ENCODE results near the gene PRAMEF10.
"Not testable (repeated sequence)": the region's sequence is repeated elsewhere in the genome, so short reads cannot be mapped to it uniquely, and the experiment has no call there.

Gene PRAMEF10

GRCh38 chr1:12878453-12878852, 19.6 kb downstream of the PRAMEF10 start:
- H2BK15ac ChIP-seq (ENCODE audit: low read depth, poor library complexity, severe bottlenecking); H3K18ac ChIP-seq (ENCODE audit: low read depth in 1 of 2, low read length in 2 of 2); H3K27ac ChIP-seq (ENCODE audit: low read length, poor library complexity, severe bottlenecking); H3K4me3 ChIP-seq (ENCODE audit: insufficient read depth in 1 of 2, low read depth in 1 of 2, low read length in 2 of 2); H3K4ac ChIP-seq (ENCODE audit: low read depth in 1 of 2, low read length in 2 of 2); H2BK120ac ChIP-seq (ENCODE audit: low read depth, low read length); H3K27me3 ChIP-seq (ENCODE audit: control insufficient read depth in 1 of 2, insufficient read depth in 1 of 2, low read length in 2 of 2); H3K4me1 ChIP-seq (ENCODE audit: control insufficient read depth, insufficient read depth, low read depth, low read length); H2BK5ac ChIP-seq (ENCODE audit: low read depth, low read length, poor library complexity, severe bottlenecking); DNase-seq; H3K14ac ChIP-seq (ENCODE audit: low read length in 2 of 2); H2BK12ac ChIP-seq (ENCODE audit: low read length in 2 of 2); H3K4me2 ChIP-seq (ENCODE audit: low read length, poor library complexity, severe bottlenecking); H3K9ac ChIP-seq (ENCODE audit: low read length); H2AFZ ChIP-seq (ENCODE audit: low read depth, low read length); H4K91ac ChIP-seq (ENCODE audit: low read length); H3K36me3 ChIP-seq (ENCODE audit: control insufficient read depth in 1 of 2, insufficient read depth in 2 of 2, low read depth in 1 of 2, low read length in 2 of 2); H3K79me1 ChIP-seq (replicated peaks; ENCODE audit: low read length, poor library complexity, severe bottlenecking); H3K9me3 ChIP-seq (ENCODE audit: control insufficient read depth, low read length); H3K23ac ChIP-seq (ENCODE audit: low read length in 2 of 2); H2AK5ac ChIP-seq (ENCODE audit: low read length, severe bottlenecking); H4K8ac ChIP-seq (ENCODE audit: low read length): not testable (repeated sequence)
- no CpG with 5 or more reads among the region's 4 CpGs for WGBS

GRCh38 chr1:12863131-12863880, 34.8 kb downstream of the PRAMEF10 start:
- H2AFZ ChIP-seq (ENCODE audit: low read depth, low read length); H3K18ac ChIP-seq (ENCODE audit: low read depth in 1 of 2, low read length in 2 of 2); H3K79me1 ChIP-seq (replicated peaks; ENCODE audit: low read length, poor library complexity, severe bottlenecking); H4K8ac ChIP-seq (ENCODE audit: low read length); H3K4me3 ChIP-seq (ENCODE audit: insufficient read depth in 1 of 2, low read depth in 1 of 2, low read length in 2 of 2); H2BK5ac ChIP-seq (ENCODE audit: low read depth, low read length, poor library complexity, severe bottlenecking); H3K23ac ChIP-seq (ENCODE audit: low read length in 2 of 2); H2BK120ac ChIP-seq (ENCODE audit: low read depth, low read length); H2AK5ac ChIP-seq (ENCODE audit: low read length, severe bottlenecking); H3K36me3 ChIP-seq (ENCODE audit: control insufficient read depth in 1 of 2, insufficient read depth in 2 of 2, low read depth in 1 of 2, low read length in 2 of 2); H3K14ac ChIP-seq (ENCODE audit: low read length in 2 of 2); H2BK12ac ChIP-seq (ENCODE audit: low read length in 2 of 2); H4K91ac ChIP-seq (ENCODE audit: low read length); H3K9ac ChIP-seq (ENCODE audit: low read length); H3K4me2 ChIP-seq (ENCODE audit: low read length, poor library complexity, severe bottlenecking); H3K27me3 ChIP-seq (ENCODE audit: control insufficient read depth in 1 of 2, insufficient read depth in 1 of 2, low read length in 2 of 2); H3K4me1 ChIP-seq (ENCODE audit: control insufficient read depth, insufficient read depth, low read depth, low read length); DNase-seq; H3K27ac ChIP-seq (ENCODE audit: low read length, poor library complexity, severe bottlenecking); H2BK15ac ChIP-seq (ENCODE audit: low read depth, poor library complexity, severe bottlenecking); H3K9me3 ChIP-seq (ENCODE audit: control insufficient read depth, low read length); H3K4ac ChIP-seq (ENCODE audit: low read depth in 1 of 2, low read length in 2 of 2): not testable (repeated sequence)
- 62% methylated on average over 1 of the region's 7 CpGs for WGBS

GRCh38 chr1:12856786-12857185, 41.3 kb downstream of the PRAMEF10 start, which contains the start of gene PRAMEF2:
PRAMEF2 (plus strand) TSS chr1:12857086; CDS start chr1:12859010, 1,924 bp downstream.
- H2BK15ac ChIP-seq (ENCODE audit: low read depth, poor library complexity, severe bottlenecking); H3K14ac ChIP-seq (ENCODE audit: low read length in 2 of 2); H3K27ac ChIP-seq (ENCODE audit: low read length, poor library complexity, severe bottlenecking); H3K79me1 ChIP-seq (replicated peaks; ENCODE audit: low read length, poor library complexity, severe bottlenecking); H3K4me3 ChIP-seq (ENCODE audit: insufficient read depth in 1 of 2, low read depth in 1 of 2, low read length in 2 of 2); H2AK5ac ChIP-seq (ENCODE audit: low read length, severe bottlenecking); H3K18ac ChIP-seq (ENCODE audit: low read depth in 1 of 2, low read length in 2 of 2); H2AFZ ChIP-seq (ENCODE audit: low read depth, low read length); H3K9me3 ChIP-seq (ENCODE audit: control insufficient read depth, low read length); H4K91ac ChIP-seq (ENCODE audit: low read length); DNase-seq; H4K8ac ChIP-seq (ENCODE audit: low read length); H2BK12ac ChIP-seq (ENCODE audit: low read length in 2 of 2); H2BK120ac ChIP-seq (ENCODE audit: low read depth, low read length); H3K23ac ChIP-seq (ENCODE audit: low read length in 2 of 2); H3K36me3 ChIP-seq (ENCODE audit: control insufficient read depth in 1 of 2, insufficient read depth in 2 of 2, low read depth in 1 of 2, low read length in 2 of 2); H3K9ac ChIP-seq (ENCODE audit: low read length); H2BK5ac ChIP-seq (ENCODE audit: low read depth, low read length, poor library complexity, severe bottlenecking); H3K4ac ChIP-seq (ENCODE audit: low read depth in 1 of 2, low read length in 2 of 2); H3K4me1 ChIP-seq (ENCODE audit: control insufficient read depth, insufficient read depth, low read depth, low read length); H3K4me2 ChIP-seq (ENCODE audit: low read length, poor library complexity, severe bottlenecking); H3K27me3 ChIP-seq (ENCODE audit: control insufficient read depth in 1 of 2, insufficient read depth in 1 of 2, low read length in 2 of 2): not testable (repeated sequence)
- no CpG with 5 or more reads among the region's 2 CpGs for WGBS

GRCh38 chr1:12851779-12852178, 46.3 kb downstream of the PRAMEF10 start:
- Histone ChIP-seq H3K4me1 (ENCODE audit: control insufficient read depth, insufficient read depth, low read depth, low read length) (no peaks in the 10 kb centered on the region), H2BK5ac (ENCODE audit: low read depth, low read length, poor library complexity, severe bottlenecking) (no peak overlapping the region), H2AFZ (ENCODE audit: low read depth, low read length) (no peak overlapping the region), H3K36me3 (ENCODE audit: control insufficient read depth in 1 of 2, insufficient read depth in 2 of 2, low read depth in 1 of 2, low read length in 2 of 2) (no peaks in the 10 kb centered on the region), H4K91ac (ENCODE audit: low read length) (no peak overlapping the region), H2BK15ac (ENCODE audit: low read depth, poor library complexity, severe bottlenecking) (no peak overlapping the region), H3K4ac (ENCODE audit: low read depth in 1 of 2, low read length in 2 of 2) (no peak overlapping the region), H3K27ac (ENCODE audit: low read length, poor library complexity, severe bottlenecking) (no peak overlapping the region), H2BK120ac (ENCODE audit: low read depth, low read length) (no peak overlapping the region), H4K8ac (ENCODE audit: low read length) (no peak overlapping the region), H3K4me3 (ENCODE audit: insufficient read depth in 1 of 2, low read depth in 1 of 2, low read length in 2 of 2) (no peak overlapping the region), H2BK12ac (ENCODE audit: low read length in 2 of 2) (no peak overlapping the region), H3K27me3 (ENCODE audit: control insufficient read depth in 1 of 2, insufficient read depth in 1 of 2, low read length in 2 of 2) (no peaks in the 10 kb centered on the region), H3K14ac (ENCODE audit: low read length in 2 of 2) (no peak overlapping the region), H3K18ac (ENCODE audit: low read depth in 1 of 2, low read length in 2 of 2) (no peak overlapping the region), H2AK5ac (ENCODE audit: low read length, severe bottlenecking) (no peak overlapping the region), H3K23ac (ENCODE audit: low read length in 2 of 2) (no peak overlapping the region), H3K4me2 (ENCODE audit: low read length, poor library complexity, severe bottlenecking) (no peak overlapping the region), H3K9me3 (ENCODE audit: control insufficient read depth, low read length) (no peaks in the 10 kb centered on the region), H3K79me1 (replicated peaks; ENCODE audit: low read length, poor library complexity, severe bottlenecking) (no peaks in the 10 kb centered on the region), H3K9ac (ENCODE audit: low read length) (peak overlapping the region; percentile 39)
- DNase-seq = no peak
- 64% methylated on average over 4 of the region's 4 CpGs for WGBS

All from mesenchymal stem cell (in vitro differentiated cells and primary cell).